HG03039 (cell line): ENCODE data around the gene TMX3.

Experiments
- ATAC-seq: cut with Tn5 transposase; IDR thresholded peaks from one replicate; pipeline ENCODE4 v1.9.1; 2021; ENCODE audit warnings: mild to moderate bottlenecking, moderate library complexity; ENCODE audit not compliant: unreplicated experiment

The TMX3 gene, protein sequence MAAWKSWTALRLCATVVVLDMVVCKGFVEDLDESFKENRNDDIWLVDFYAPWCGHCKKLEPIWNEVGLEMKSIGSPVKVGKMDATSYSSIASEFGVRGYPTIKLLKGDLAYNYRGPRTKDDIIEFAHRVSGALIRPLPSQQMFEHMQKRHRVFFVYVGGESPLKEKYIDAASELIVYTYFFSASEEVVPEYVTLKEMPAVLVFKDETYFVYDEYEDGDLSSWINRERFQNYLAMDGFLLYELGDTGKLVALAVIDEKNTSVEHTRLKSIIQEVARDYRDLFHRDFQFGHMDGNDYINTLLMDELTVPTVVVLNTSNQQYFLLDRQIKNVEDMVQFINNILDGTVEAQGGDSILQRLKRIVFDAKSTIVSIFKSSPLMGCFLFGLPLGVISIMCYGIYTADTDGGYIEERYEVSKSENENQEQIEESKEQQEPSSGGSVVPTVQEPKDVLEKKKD

DNA sequence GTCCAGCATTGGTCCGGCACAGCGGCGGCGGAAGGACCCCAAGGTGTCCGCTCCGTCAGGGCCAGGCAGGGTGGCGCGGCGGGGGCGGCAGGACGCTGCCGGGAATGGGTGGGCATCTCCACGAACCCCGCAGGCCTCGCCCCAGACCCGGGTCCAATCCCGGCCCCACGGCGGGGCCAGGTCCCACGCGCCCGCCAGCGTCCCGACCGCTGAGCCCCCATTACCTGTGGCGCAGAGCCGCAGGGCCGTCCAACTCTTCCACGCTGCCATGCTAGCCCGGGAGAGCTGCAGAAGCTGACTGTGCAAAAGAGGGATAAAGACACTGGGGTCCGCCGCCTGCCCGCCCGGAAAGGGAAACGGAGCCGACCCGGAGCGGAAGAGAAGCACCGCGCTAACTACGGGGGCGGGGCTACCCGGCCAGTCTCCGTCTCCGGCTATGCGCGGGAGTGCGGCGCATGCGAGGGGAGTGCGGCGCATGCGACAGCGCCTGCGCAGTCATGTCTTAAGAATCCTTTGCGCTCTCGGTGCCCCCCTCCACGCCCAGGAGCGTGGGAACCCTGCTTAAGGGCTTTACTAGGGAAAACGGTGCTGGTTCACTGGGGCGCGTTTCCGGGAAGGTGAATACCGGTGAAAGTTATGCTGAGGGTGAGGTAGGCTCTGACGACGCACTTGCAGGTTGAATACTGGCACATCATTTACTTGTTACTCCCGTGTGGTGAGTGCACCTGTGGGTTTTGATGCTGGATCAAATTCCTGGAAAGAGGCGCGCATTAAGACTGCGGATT, at the start of gene TMX3:
TMX3 (minus strand) TSS at position 397 of the 785 bp plus-strand sequence; CDS start at position 270, 127 bp downstream.
- ATAC-seq, result peak; percentile 96

DNA sequence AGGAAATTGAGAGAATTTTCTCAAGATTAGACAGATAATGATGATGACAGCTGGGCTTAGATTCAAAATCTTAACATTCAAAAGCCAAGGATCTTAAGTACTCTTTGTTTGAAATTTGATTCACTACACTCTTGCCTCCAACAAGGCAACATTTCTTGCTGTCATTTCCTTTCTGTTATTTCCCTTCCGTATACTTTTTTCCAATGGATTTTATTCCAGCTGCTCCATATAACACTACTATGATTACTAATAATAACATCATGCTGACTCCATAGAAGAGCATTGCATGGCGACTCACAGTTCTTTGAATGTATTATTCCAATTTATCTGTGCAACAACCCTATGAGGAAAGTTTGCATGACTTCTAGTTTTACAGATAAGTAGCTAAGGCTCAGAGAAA, 49.1 kb upstream of the TMX3 start:
- ATAC-seq, result no peak

- no peak for ATAC-seq
Measured at GRCh38 chr18:68763083-68763482, 48.2 kb upstream of the TMX3 start.

DNA sequence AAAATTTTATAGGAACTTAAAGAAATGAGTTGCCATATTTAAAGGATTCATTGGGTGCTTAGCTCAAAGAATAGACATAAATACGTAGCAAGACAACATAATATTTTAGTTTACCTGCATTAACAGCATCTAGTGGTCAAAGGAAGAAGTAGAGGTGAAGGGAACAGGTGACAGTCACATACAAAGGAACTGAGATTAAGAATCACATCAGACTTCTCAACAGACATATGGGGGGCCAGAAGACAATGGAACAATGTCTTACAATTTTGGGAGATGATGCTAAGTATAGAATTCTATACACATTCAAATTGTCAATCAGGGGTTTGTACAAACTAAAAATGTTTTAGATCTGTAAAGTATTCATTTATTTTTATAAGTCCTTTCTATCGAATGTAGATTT, 44.4 kb upstream of the TMX3 start:
- no peak for ATAC-seq

- ATAC-seq, result no peak
Measured at GRCh38 chr18:68757126-68757525, 42.2 kb upstream of the TMX3 start.

GRCh38 chr18:68742206-68742605, 27.3 kb upstream of the TMX3 start:
- no peak for ATAC-seq

DNA sequence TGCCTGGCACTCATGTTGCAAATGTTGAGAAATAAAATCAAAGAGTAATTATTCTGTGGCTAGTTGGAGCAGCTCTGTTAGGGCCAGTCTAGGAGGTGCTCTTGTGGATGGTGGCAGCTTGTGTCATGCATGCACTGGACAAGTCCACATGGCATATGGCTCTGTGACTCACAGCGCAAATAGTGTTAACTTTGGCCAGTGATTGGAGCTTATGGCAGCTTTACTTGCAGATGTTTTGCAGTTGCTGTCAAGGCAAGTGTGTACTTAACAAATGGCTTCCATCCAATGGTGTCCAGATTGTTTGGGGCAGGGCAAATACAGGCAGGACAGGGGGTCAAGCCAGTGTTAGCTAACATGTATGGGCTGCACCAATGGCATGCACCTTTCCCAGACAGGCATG, 26.1 kb upstream of the TMX3 start:
- ATAC-seq, result no peak

GRCh38 chr18:68739462-68739861, 24.6 kb upstream of the TMX3 start:
- no peak for ATAC-seq

DNA sequence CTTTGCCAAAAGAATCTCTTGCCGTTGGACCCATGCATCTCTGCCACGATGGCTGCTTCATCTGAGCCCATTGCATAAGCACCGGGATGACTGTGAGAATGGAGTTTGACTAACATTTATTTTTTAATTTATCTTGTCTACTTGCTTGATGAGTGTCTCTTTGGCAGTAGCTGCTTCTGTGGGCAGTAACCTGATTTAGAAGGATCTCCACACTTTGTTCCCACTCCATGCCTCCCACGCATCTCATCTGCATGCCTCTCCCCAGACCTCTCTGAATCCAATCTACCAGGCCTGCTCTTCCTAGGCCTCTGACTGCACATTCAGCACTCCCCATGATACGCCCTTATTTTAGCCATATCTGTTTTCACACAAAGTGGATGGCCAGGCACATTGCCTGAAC, 23.7 kb upstream of the TMX3 start:
- ATAC-seq, result no peak

GRCh38 chr18:68735483-68736343, 20.8 kb upstream of the TMX3 start:
- peak; percentile 73 for ATAC-seq

DNA sequence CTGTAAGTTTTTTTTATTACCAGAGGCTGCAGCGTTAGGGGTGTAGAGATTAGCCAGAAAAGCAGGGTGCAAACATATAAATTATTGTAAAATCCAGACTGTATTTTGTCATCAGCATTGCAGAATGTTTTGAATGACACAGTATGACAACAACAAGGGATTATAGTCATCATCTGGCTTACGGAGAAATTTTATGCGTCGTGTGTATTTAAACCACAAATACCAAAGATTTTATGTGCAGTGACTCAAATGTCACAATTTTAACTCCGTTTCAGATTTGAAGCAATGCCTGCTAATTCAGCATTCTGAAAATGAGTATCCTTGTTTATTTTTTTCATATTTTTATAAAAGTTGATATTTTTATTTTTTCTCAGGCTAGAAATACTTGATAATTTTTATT, 19.4 kb upstream of the TMX3 start:
- no peak for ATAC-seq

DNA sequence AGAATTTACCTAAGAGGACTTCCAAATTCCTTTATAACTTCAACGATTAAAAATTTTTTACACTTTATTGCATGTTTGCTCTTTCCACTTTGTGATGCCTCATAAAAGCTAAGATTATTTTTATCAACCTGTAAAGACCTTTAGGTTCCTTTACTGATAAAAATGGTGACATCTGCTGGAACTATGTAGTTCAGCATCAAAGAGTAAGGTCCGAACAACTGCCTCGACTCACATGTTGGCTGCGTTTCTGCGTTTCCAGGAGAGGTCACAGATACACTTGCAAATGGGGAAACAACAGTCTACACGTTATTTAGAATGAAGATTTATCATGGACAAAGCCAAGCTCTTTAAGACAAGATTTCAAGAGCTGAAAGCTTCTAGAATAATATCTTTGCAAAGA, 18.8 kb upstream of the TMX3 start:
- no peak for ATAC-seq

DNA sequence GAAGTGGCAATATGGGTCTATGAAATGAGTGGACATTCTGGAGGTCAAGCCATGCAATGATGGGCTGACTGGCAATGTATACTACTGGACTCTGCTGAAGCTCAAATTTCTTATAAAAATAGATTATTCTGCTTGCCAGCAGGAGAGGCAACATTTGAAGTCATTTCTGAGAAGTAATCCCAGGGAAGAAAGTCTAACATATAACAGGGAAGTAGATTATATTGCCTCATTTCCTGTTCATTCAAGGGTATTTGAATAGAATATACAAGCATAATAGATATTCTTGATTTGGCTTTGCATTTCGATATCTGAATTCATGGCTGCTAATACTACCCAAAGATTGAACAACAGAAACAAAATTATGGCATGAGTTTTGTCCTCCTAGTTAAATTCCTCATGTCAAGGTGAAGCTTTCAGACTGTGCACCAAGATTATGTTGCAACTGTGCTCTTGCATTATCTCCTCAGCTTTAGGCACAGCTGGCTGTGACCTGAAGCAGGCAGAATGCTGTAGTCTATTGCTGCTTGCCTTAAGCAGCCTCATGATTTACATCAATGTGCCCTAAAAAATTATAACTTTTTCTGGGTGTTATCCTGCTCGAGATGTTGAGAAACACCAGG, 13.3 kb upstream of the TMX3 start:
- no peak for ATAC-seq

- ATAC-seq, result no peak
Measured at GRCh38 chr18:68727506-68727905, 12.6 kb upstream of the TMX3 start.

DNA sequence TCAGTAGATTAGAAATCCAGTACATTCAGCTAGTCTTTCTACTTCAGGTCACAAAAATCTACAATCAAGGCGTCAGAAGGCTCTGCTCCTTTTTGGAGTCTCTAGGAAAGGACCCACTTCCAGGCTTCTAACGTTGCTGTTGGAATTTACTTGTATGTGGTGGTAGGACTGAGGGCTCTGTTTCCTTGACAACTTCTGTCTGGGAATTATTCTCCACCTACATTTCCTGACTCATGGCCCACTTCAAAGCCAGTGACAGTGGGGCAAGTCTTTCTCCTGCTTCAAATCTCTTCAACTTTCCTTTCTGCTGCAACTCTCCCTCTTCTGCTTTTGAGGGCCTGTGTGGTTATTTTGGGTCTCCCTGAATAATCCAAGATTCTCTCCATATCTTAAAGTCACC, 10.4 kb upstream of the TMX3 start:
- ATAC-seq, result no peak

- ATAC-seq, result no peak
Measured at GRCh38 chr18:68724021-68724420, 9.1 kb upstream of the TMX3 start.

DNA sequence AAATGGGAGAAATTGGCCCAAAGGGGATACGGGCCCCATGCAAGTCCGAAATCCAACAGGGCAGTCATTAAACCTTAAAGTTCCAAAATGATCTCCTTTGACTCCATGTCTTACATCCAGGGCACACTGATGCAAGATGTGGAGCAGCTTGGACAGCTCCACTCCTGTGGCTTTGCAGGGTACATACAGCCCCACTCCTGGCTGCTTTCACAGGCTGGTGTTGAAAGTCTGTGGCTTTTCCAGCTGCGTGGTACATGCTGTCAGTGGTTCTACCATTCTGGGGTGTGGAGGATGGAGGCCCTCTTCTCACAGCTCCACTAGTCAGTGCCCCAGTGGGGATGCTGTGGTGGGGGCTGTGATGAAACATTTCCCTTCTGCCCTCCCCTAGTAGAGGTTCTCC, 8.6 kb upstream of the TMX3 start:
- ATAC-seq, result no peak

DNA sequence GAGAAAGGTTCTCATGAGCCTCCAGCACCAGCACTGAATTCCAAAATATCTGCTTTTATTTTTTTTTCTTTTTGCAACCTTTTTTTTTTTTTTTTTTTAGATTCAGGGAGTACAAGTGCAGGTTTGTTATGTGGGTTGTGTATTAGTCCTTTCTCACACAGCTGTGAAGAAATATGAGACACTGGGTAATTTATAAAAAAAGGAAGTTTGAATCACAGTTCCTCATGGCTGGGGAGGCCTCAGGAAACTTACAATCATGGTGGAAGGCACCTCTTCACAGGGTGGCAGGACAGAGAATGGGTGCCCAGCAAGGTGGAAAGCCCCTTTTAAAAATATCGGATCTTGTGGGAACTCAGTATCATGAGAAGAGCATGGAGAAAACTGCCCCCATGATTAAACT, 7.9 kb upstream of the TMX3 start:
- ATAC-seq, result no peak

DNA sequence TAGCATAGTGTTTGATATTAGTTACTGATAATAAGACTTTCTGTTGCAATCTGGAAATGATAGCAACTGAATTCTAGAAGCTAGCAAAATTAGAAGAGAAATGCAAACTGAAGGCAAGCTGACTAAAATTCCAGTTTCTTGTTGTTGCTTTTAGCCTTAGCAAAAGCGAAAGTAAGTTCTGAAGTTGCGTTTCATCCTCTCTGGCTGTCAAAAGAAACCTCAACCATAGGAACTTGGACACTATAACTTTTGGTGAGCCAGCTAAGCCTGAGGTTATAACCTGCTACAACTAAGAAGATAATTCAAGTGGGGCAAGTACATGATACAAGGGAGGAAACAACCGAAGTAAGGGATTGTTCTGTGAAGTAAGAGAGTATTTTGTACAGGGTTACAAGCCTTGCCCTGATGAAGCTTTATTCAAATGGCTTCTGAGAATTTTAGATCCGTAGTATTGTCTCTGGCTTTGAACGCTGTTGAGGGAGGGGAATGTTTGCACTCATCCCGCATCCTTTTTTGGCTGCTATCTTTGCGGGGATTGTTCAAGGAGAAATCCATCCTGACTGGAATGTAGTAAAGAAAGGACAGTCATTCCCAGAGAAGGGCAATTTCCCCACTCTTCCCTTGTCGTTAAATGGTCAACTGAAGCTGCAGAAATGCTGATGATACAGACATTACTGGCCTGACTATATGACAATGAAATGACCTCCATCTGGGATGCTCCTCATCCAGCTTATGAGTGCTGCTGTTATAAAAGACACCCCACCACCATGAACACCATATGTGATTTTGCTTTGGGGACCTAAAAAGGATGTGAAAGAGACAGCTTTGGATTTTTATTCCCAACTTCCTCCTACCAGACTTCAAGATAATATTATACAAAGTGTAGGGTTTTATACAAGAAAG, 7.0 kb upstream of the TMX3 start:
- peak; percentile 88 for ATAC-seq

DNA sequence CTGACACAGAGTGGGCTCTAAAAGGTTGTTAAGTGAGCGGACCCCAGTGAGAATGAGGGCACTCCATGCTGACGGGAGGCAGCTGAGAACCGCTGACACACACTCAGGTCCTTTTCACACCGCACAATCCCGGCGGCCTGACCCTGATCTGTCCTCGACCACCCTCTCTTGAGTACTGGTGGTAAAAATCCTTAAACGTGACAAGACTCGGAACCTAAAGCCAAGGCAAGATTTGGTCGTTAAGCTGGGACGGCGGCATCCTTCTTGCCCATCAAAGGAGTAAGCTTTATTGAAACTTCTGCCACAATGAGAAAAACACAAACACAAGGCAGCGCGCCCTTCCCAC, 569 bp downstream of the TMX3 start:
- peak; percentile 4 for ATAC-seq
